SK-N-MC (cell line): ENCODE measurements around the gene MTCP1.

Source experiments
- EZH2 ChIP-seq: fragments of 200-600 bp; sonication (generic); IDR thresholded peaks from one replicate; pipeline ENCODE4 v1.6.1; 2017; ENCODE audit warnings: antibody characterized with exemption
- FOXP2 ChIP-seq: optimal IDR thresholded peaks from 2 replicates; pipeline ENCODE3; 2011; ENCODE audit warnings: mild to moderate bottlenecking, moderate library complexity; ENCODE audit not compliant: insufficient read depth; ENCODE audit errors: extremely low read length, control extremely low read depth
- POLR2AphosphoS5 ChIP-seq: IDR thresholded peaks from 2 replicates; pipeline ENCODE4 v1.6.1; 2012; ENCODE audit warnings: mild to moderate bottlenecking, low read depth, low read length, borderline replicate concordance

DNA sequence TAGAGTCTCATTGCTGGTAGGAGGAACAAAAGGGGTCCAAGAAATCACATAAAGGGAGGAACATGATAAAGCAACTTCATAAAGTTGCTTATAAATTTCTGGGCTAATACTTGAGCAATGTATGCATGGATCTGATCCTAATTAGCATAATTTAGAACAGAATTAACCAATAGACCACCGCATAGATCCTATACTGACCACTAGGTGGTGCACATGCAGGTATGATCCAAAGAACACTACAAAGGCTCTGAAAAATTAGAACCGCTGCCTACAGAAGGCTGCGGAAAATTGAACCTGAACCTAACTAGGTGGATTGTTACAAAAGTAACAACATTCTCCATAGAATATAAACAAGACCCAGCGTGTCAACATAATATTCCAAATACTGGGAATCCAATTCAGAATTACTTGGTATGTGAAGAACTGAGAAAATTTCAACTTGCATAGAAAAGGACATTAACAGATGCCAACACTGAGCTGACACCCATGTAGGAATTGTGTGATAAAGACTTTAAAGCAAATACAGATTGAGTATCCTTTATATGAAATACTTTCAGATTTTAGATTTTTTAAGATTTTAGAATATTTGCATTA lies 23.6 kb upstream of the MTCP1 start:
- TF ChIP-seq EZH2, result no peak
- no peak for TF ChIP-seq POLR2AphosphoS5
- TF ChIP-seq FOXP2, result no peak
